GM21825 (cell line): ENCODE data around the gene KRT4.

Source experiments
- ATAC-seq: cut with Tn5 transposase; IDR thresholded peaks from one replicate; pipeline ENCODE4 v1.9.1; 2021; ENCODE audit warnings: mild to moderate bottlenecking, moderate library complexity; ENCODE audit not compliant: unreplicated experiment

The KRT4 gene

DNA sequence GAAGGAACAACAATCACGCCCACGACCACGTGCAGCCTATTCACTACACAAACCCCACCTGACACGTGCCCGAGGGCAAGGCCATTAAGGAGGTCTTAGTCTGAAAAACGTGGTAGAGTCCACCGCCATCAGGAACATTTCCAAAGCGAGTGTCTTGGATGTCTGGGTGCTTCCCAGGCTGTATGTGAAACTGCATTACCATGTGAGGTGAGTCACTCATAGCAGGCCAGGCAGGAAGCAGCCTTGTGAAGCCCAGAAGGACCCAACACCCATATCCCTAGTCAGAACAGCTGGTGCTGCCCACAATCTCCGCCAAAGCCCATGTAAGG lies 23.5 kb upstream of the KRT4 start:
- no peak for ATAC-seq

DNA sequence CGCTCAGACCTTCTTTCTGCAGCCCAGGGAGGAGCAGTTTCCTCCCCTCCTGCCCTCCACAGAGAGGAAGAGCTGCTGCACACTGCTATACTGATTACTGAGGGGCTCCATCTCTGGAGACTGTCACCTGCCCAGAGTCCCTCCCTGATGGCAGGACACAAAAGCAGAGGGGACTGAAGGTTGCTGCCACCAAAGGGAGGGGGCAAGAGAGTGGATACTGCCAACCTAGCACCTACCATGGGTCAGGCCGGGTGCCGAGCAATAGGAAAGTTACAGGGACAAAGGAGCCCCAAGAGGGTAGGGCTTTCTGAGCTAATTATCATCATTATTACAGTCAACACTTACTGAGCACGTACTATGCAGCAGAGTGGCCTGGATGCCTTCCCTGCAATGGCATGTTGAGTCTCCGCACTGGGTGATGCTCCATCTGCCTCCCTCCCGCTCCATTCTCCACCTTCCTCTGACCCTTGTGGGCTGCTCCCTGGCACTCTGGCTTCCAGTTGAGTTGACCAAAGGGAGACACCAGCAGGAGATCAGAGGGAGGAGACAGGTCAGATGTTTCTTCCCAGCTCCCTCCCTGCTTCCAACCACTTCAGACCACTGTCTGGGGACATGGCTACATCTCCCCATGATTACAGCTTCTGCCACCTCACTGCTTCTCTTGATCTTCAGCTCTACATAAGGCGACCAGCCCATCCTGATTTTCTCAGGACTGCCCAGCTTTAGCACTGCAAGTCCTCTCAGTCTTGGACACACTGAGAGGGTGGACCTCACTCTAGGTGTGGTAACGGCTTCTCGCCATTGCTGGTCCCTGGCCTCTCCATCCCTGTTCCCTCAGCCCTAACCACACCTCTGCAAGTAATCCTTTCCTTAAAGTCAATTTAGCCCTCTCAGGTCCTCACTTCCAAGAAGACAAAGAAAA lies 22.8 kb upstream of the KRT4 start:
- ATAC-seq, result no peak

DNA sequence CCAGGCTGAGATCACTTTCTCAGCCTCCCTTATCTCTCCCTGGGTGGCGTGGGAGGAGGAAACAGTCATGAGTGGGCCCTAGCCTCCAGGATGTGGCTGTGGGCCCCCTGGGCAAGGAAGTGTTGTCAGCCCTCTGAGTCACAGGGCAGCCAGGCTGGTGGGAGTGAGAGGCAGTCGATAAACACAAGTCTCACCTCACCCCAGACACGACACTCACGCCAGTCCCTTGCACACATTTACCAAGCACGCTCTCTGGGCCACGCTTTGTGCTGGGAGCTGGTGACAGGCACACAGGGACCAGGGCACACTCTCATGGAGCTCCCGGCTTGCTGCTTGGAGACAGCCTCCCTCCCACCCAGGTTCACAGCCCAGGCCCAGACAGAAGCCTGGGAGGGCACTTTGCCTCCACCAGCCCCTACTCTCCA lies 22.1 kb upstream of the KRT4 start:
- ATAC-seq, result no peak

DNA sequence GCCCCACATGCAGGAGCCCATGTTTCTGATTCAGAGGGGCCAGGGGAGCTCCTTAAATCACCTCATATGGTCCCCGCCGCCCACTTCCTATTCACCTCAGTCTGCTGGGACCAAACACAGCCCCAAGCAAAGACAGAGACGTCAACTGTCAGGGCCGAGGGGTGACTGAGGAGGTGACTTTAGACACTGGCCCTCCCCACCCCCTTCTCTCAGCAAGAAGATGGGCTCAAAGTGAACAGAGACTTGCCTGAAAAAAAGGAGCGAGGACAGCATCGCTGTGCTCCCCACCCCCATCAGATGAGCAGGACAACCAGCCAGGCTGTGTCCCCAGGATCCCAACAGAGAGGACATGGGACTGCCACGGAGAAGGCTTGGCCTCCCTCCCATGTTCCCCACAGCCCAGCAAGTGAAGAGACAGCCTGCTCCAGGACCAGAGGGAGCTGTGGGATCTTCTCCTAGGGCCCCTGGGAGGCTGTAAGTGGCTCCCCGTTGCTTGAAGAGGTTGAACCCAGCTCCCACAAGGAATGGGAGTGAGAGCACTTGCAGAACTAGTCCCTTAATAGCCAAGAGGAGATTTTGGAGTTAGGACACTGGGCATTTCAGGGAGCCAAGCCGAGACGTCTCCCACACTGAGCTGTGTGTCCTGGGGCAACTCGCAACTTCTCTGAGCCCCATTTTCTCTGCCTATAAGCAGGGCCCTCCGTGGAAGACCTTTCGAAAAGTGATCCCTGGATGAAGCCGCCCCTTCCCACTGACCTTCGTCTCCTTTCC lies 21.5 kb upstream of the KRT4 start:
- ATAC-seq, result no peak

DNA sequence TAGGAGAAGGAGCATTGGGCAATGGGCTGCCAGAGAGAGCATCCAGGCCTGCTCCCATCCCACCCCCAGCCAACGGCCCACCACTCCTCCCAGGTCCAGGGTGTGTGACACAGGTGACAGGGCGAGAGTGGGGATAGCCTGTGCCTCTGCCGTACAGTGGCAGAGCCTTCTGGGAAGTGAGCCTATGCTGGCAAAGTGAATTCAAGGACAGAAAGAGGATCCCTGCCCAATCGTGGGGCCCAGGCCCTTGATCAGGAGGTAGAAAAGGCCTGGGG lies 20.7 kb upstream of the KRT4 start:
- ATAC-seq, result no peak

DNA sequence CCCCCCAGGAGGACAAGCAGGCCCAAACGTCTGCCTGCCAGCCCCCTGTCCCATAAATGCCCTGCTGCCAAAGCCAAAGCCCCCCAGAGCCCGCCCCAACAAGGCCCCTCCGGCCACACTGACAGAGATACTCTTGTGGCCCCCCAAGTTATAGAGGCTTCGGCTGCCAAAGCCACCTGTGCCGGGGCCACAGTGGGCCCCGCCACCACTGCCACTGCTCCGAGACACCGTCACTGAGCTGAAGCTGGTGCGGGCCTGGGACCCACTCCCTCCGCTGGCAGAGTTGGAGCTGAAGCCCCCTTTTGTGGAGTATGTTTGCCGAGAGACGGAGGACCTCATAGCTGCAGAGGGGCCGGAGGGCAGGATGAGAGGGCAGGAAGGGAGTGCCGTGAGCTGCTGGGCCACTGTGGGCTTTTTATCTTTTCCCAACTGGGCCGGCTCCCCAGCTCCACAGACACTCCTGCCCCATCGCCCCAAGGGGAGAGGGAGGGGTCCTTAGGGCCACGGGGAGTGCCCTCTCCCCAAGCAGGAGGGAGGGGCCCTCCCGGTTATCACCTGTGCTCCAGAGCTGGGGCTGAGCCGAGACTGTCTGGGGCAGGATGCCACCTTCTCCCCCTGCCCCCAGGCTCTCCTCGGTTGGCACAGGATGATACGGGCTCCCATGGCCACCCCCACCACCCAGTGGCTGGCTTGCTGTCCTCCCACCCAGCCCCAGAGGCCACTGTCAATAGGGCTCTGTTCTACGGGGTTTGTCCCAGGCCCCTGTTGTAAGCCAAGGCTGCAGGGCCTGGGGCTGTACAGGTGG lies 20.2 kb upstream of the KRT4 start, which contains the start of gene KRT79:
TSS of gene KRT79 (minus strand) at position 390 of the 805 bp plus-strand sequence. CDS start at position 339, 51 bp downstream.
- ATAC-seq, result no peak

- no peak for ATAC-seq
These were observed 19.3 kb upstream of the KRT4 start for GRCh38 chr12:52832985-52833905.

- ATAC-seq, result no peak
These were observed 18.5 kb upstream of the KRT4 start for GRCh38 chr12:52832451-52832850.

GRCh38 chr12:52831251-52831650 lies 17.3 kb upstream of the KRT4 start:
- no peak for ATAC-seq

DNA sequence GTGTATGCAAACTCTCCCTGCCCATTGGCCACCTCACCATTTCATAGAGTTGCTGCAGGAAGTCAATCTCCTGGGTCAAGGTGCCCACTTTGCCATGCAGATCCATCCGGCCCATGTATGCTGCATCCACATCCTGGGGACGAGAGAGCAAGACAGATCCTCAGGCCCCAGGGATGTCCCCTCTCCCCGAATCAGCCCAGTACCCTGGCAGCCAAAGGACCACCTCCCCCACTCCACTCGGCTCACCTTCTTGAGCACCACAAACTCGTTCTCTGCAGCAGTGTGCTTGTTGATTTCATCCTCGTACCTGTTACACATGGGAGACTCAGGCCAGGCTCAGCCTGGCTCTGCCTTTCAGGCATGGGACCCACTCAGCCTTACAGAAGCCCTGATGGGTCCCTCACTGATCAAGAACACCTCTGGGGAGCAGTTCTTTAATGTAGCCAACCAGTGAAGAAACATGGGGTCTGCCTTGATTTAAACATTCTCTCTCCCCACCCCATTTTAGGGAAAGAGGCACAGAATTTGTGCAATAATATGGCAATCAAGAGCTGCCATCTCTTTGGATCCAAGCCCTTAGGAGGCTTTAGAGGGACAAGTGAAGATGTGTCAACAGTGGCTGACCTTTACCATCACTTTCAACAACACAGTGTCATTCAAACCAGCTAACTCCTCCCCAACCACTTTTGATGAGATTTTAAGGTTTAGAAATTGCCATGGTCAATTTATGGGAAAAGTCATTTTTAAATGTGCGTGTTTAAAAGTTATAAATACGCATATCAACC lies 16.3 kb upstream of the KRT4 start:
- no peak for ATAC-seq

GRCh38 chr12:52828591-52829021 lies 14.7 kb upstream of the KRT4 start:
- ATAC-seq, result no peak

- ATAC-seq, result no peak
These were observed 14.2 kb upstream of the KRT4 start for GRCh38 chr12:52828156-52828555.

GRCh38 chr12:52827499-52828090 lies 13.7 kb upstream of the KRT4 start:
- ATAC-seq, result no peak

DNA sequence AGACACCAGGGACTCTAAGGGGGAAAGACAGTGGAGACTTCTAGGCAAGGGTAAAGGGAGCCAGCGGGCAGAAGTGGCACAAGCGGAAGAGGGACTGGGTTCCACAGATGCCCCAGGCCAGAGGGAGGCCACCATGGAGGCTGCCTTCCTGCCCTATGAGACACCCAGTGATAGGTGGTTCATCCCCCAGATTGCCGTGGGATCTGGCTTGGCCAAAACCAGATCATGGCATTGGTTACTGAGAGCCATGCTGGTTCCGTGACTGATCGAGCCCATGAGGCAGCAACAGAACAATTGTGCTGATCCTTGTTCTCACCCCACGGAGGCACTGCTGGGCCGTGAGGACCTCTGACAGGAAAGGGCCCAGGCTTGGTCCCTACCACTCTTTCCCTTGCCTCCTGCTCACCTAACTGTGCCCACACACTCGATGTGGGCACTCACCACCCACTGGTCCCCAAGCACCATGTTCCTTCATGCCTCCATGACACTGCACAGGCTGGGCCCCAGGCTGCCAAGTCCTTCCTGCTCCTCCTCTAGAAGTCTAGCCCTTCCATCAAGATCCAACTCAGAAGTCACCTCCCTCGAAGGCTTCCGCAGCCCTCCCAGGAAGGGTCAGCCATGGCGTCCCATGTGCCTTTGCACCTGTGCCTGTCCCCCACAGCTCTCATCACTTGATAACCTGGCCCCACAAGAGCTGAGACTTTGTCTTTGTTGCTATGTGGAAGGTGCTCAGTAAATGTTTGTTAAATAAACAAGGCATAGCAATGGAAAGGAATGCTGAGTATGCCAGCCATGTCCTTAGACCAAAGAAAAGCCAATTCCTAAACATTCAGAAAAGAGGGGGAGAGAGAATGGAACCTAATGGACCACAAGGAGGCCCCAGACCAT lies 12.9 kb upstream of the KRT4 start:
- no peak for ATAC-seq

DNA sequence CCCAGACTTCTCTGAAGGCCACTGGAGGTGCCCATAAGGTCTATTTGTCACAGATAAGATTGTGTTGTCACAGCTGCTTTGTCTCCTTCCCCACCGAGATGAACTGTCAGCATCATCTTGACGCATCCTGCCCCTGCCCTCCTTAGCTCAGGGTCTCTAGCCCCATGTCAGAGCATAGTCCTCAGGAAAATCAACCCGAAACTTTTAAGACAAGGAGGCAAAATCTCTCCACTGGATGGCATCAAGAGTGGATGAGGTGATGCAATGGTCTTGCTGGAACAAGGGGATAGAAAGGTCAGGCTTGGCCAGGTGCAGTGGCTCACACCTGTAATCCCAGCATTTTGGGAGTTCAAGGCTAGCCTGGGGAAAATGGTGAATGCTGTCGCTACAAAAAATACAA lies 12.0 kb upstream of the KRT4 start:
- ATAC-seq, result no peak

DNA sequence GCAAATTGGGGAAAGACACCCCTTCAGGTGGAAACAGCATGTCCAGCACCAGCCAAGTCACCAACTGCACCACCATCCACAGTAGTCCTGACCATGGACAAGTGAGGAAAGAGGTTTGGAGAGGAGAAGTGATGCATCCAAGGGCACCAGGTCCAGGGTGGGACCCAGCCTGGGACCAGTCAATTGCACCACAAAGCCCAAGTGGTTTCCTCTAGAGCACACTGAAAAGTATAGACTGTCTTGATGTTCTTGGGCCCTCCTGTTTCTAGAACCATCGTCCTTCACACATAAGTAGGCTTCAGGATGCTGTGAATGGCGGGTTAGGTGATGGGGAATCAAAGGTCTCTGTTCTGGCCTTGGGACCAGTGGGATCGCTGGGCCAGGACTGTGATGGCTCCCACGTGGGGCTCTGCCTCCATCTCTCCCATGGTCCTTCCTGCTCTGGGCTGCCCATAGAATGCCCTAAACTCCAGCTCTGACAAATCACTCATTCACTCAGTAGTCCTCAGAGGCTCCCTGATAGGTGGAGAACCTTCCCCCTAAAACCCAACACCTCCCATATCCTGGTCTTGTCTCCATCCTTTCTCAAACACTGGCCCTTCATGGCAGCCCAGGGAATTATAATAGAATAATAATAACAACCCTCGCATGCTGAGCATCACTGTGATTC lies 11.0 kb upstream of the KRT4 start:
- no peak for ATAC-seq

- no peak for ATAC-seq
These were observed 10.0 kb upstream of the KRT4 start for GRCh38 chr12:52823761-52824450.
